T-helper 2 cell treated with Interferon-gamma antibody and Interleukin-4, amounts not matched to agents 5 μg/mL and 100 μg/mL, for 36 hours (primary cell): ENCODE results near the gene CLCN1.
A peak's percentile ranks its signal among the peaks of the same experiment; 100 is the strongest.

Source experiments
- DNase-seq: peaks from one replicate; pipeline ENCODE4 v3.0.0; 2021; ENCODE audit warnings: low spot score
- H3K27ac Mint-ChIP-seq: one replicate; pipeline ENCODE4 v1.8.0; 2021; ENCODE audit warnings: mild to moderate bottlenecking, mixed read lengths
- H3K27me3 Mint-ChIP-seq: one replicate; pipeline ENCODE4 v1.8.0; 2021; ENCODE audit warnings: low read depth, mixed read lengths
- H3K36me3 Mint-ChIP-seq: one replicate; pipeline ENCODE4 v1.8.0; 2021; ENCODE audit warnings: low read depth, mixed read lengths
- H3K4me1 Mint-ChIP-seq: one replicate; pipeline ENCODE4 v1.8.0; 2021; ENCODE audit warnings: low read depth, mixed read lengths
- H3K4me3 Mint-ChIP-seq: one replicate; pipeline ENCODE4 v1.8.0; 2022; ENCODE audit warnings: mild to moderate bottlenecking, moderate library complexity, mixed read lengths
- H3K9me3 Mint-ChIP-seq: one replicate; pipeline ENCODE4 v1.8.0; 2021; ENCODE audit warnings: mixed read lengths

CLCN1 gene

GRCh38 chr7:143355450-143356385, 39.8 kb downstream of the CLCN1 start:
- peaks cover 3% of the 10 kb centered on the region for H3K4me1 Mint-ChIP-seq
- DNase-seq: no peak
- H3K27ac Mint-ChIP-seq: no peak overlapping the region
- no peaks in the 10 kb centered on the region for H3K36me3 Mint-ChIP-seq
- peaks cover 25% of the 10 kb centered on the region for H3K27me3 Mint-ChIP-seq
- H3K9me3 Mint-ChIP-seq: no peaks in the 10 kb centered on the region
- H3K4me3 Mint-ChIP-seq: no peak overlapping the region

- peaks cover 3% of the 10 kb centered on the region for H3K4me1 Mint-ChIP-seq
- H3K4me3 Mint-ChIP-seq: no peak overlapping the region
- H3K27ac Mint-ChIP-seq: no peak overlapping the region
- DNase-seq: no peak
- no peaks in the 10 kb centered on the region for H3K36me3 Mint-ChIP-seq
- no peaks in the 10 kb centered on the region for H3K9me3 Mint-ChIP-seq
- peaks cover 29% of the 10 kb centered on the region for H3K27me3 Mint-ChIP-seq
These were observed 40.6 kb downstream of the CLCN1 start for GRCh38 chr7:143356414-143357050.

GRCh38 chr7:143358626-143359025, 42.7 kb downstream of the CLCN1 start:
- Mint-ChIP-seq H3K4me3 (no peak overlapping the region), H3K9me3 (no peaks in the 10 kb centered on the region), H3K36me3 (no peaks in the 10 kb centered on the region), H3K27ac (no peak overlapping the region), H3K27me3 (peaks cover 41% of the 10 kb centered on the region), H3K4me1 (peaks cover 9% of the 10 kb centered on the region)
- no peak for DNase-seq

GRCh38 chr7:143359771-143360353, 44.0 kb downstream of the CLCN1 start:
- H3K4me1 Mint-ChIP-seq: peaks cover 9% of the 10 kb centered on the region
- H3K9me3 Mint-ChIP-seq: no peaks in the 10 kb centered on the region
- DNase-seq: no peak
- H3K36me3 Mint-ChIP-seq: no peaks in the 10 kb centered on the region
- peaks cover 54% of the 10 kb centered on the region for H3K27me3 Mint-ChIP-seq
- H3K4me3 Mint-ChIP-seq: no peak overlapping the region
- H3K27ac Mint-ChIP-seq: no peak overlapping the region

GRCh38 chr7:143360788-143361551, 45.1 kb downstream of the CLCN1 start:
- no peak overlapping the region for H3K27ac Mint-ChIP-seq
- peaks cover 9% of the 10 kb centered on the region for H3K4me1 Mint-ChIP-seq
- H3K9me3 Mint-ChIP-seq: no peaks in the 10 kb centered on the region
- no peak for DNase-seq
- H3K27me3 Mint-ChIP-seq: peaks cover 61% of the 10 kb centered on the region
- H3K36me3 Mint-ChIP-seq: no peaks in the 10 kb centered on the region
- peak overlapping the region; percentile 64 for H3K4me3 Mint-ChIP-seq

- Mint-ChIP-seq H3K36me3 (no peaks in the 10 kb centered on the region), H3K27ac (no peak overlapping the region), H3K9me3 (no peaks in the 10 kb centered on the region), H3K4me1 (peaks cover 9% of the 10 kb centered on the region), H3K4me3 (peak overlapping the region; percentile 81), H3K27me3 (peaks cover 65% of the 10 kb centered on the region)
- DNase-seq: no peak
These were observed 45.7 kb downstream of the CLCN1 start for GRCh38 chr7:143361552-143362130.

- H3K4me3 Mint-ChIP-seq: peak within 1 kb of the TSS; percentile 81
- H3K36me3 Mint-ChIP-seq: no peaks in the 10 kb centered on the region
- H3K27me3 Mint-ChIP-seq: peaks cover 68% of the 10 kb centered on the region
- DNase-seq: no peak
- no peak within 1 kb of the TSS for H3K27ac Mint-ChIP-seq
- H3K9me3 Mint-ChIP-seq: no peaks in the 10 kb centered on the region
- peaks cover 9% of the 10 kb centered on the region for H3K4me1 Mint-ChIP-seq
These were observed 46.5 kb downstream of the CLCN1 start, which contains the start of gene FAM131B for GRCh38 chr7:143362131-143363015. TSS of gene FAM131B (minus strand) at chr7:143362713. CDS start at chr7:143362603, 110 bp downstream.

- H3K27me3 Mint-ChIP-seq: peaks cover 68% of the 10 kb centered on the region
- no peak for DNase-seq
- no peaks in the 10 kb centered on the region for H3K36me3 Mint-ChIP-seq
- peaks cover 9% of the 10 kb centered on the region for H3K4me1 Mint-ChIP-seq
- H3K4me3 Mint-ChIP-seq: peak overlapping the region; percentile 45
- H3K9me3 Mint-ChIP-seq: no peaks in the 10 kb centered on the region
- no peak overlapping the region for H3K27ac Mint-ChIP-seq
These were observed 47.4 kb downstream of the CLCN1 start for GRCh38 chr7:143363016-143363937.

GRCh38 chr7:143367972-143368371, 52.1 kb downstream of the CLCN1 start:
- no peak for DNase-seq
- Mint-ChIP-seq H3K27ac (no peak overlapping the region), H3K4me3 (no peak overlapping the region), H3K4me1 (peaks cover 20% of the 10 kb centered on the region), H3K9me3 (no peaks in the 10 kb centered on the region), H3K27me3 (peaks cover 39% of the 10 kb centered on the region), H3K36me3 (no peaks in the 10 kb centered on the region)

GRCh38 chr7:143368387-143368786, 52.5 kb downstream of the CLCN1 start:
- H3K4me1 Mint-ChIP-seq: peaks cover 16% of the 10 kb centered on the region

GRCh38 chr7:143369678-143370651, 54.1 kb downstream of the CLCN1 start:
- Mint-ChIP-seq H3K4me1 (peaks cover 20% of the 10 kb centered on the region), H3K27ac (no peak overlapping the region), H3K36me3 (no peaks in the 10 kb centered on the region), H3K4me3 (no peak overlapping the region), H3K27me3 (peaks cover 19% of the 10 kb centered on the region), H3K9me3 (no peaks in the 10 kb centered on the region)
- DNase-seq: no peak

More at GRCh38 chr7:143368387-143368786, 52.5 kb downstream of the CLCN1 start:
- H3K9me3 Mint-ChIP-seq: no peaks in the 10 kb centered on the region
- H3K27me3 Mint-ChIP-seq: peaks cover 34% of the 10 kb centered on the region
- no peak overlapping the region for H3K4me3 Mint-ChIP-seq
- H3K36me3 Mint-ChIP-seq: no peaks in the 10 kb centered on the region
- no peak overlapping the region for H3K27ac Mint-ChIP-seq
- no peak for DNase-seq
